ENCODE measurements around the gene EFCAB11.

GRCh38 chr14:89771251-89771650 lies 183.3 kb downstream of the EFCAB11 start:
- TF ChIP-seq EZH2phosphoT487 (IDR thresholded peaks at IDR 0.05; ENCODE audit: low read depth, severe bottlenecking, unreplicated experiment) (no peak), CTCF (IDR thresholded peaks at IDR 0.05; ENCODE audit: poor library complexity) (no peak)

All from hepatocyte (in vitro differentiated cells).